K562 (cell line): ENCODE data around the gene HIVEP1. TPM values are rescaled to one million over a fixed set of nuclear protein-coding genes. Genes with fewer than 3 reads are reported as not detected.

ENCODE experiments used
- ARHGAP35 ChIP-seq: fragments of 450-650 bp; IDR thresholded peaks from 2 replicates; pipeline ENCODE4 v1.6.1; 2018; ENCODE audit not compliant: partially characterized antibody
- ETV1 ChIP-seq: fragments of 450-650 bp; conservative IDR thresholded peaks from 2 replicates; pipeline ENCODE4 v1.6.1; 2016; ENCODE audit warnings: missing genetic modification characterization, control low read depth, low read depth, missing compliant biosample characterization
- ILK ChIP-seq: fragments of 450-650 bp; IDR thresholded peaks from 2 replicates; pipeline ENCODE4 v1.6.1; 2016; ENCODE audit warnings: missing genetic modification characterization, low read depth, mild to moderate bottlenecking, missing compliant biosample characterization, moderate library complexity, borderline replicate concordance
- JUND ChIP-seq, 2 experiments: IDR thresholded peaks; 2 replicates in 1 of 2; 3 replicates in 1 of 2; pipeline ENCODE4 v1.6.1; 2011; ENCODE audit warnings: borderline replicate concordance in 2 of 2, low read depth in 2 of 2, low read length in 2 of 2, improper control_type of control experiment in 1 of 2, missing biosample characterization in 1 of 2, missing genetic modification characterization in 1 of 2, missing genetic modification reagents in 1 of 2
- KAT7 ChIP-seq: sonication (generic); formaldehyde crosslinking; IDR thresholded peaks from 2 replicates; pipeline ENCODE4 v1.8.0; 2022; ENCODE audit warnings: missing genetic modification reagents, mild to moderate bottlenecking, borderline replicate concordance
- KHSRP ChIP-seq: fragments of 450-650 bp; IDR thresholded peaks from 2 replicates; pipeline ENCODE4 v1.6.1; 2017
- PRPF4 ChIP-seq: fragments of 200-400 bp; formaldehyde crosslinking; IDR thresholded peaks from one replicate; pipeline ENCODE4 v1.6.1; 2017; ENCODE audit warnings: low read length, low read depth, mild to moderate bottlenecking; ENCODE audit not compliant: insufficient read depth, poor library complexity, severe bottlenecking
- RBFOX2 ChIP-seq: fragments of 200-400 bp; formaldehyde crosslinking; IDR thresholded peaks from 2 replicates; pipeline ENCODE4 v1.6.1; 2017; ENCODE audit warnings: low read depth, mild to moderate bottlenecking, low read length, moderate library complexity
- TBP ChIP-seq: optimal IDR thresholded peaks from 2 replicates; pipeline ENCODE3; 2011; ENCODE audit warnings: low read depth, low read length, improper control_type of control experiment
- YBX1 ChIP-seq: fragments of 450-650 bp; IDR thresholded peaks from 2 replicates; pipeline ENCODE4 v1.7.1; 2016; ENCODE audit warnings: mild to moderate bottlenecking
- ZBTB7A ChIP-seq: IDR thresholded peaks from 2 replicates; pipeline ENCODE4 v1.6.1; 2011; ENCODE audit warnings: low read depth, mild to moderate bottlenecking, low read length, moderate library complexity, borderline replicate concordance; ENCODE audit not compliant: control insufficient read depth
- ZNF217 ChIP-seq: sonication (generic); formaldehyde crosslinking; IDR thresholded peaks from 2 replicates; pipeline ENCODE4 v1.8.0; 2022; ENCODE audit warnings: mild to moderate bottlenecking, missing genetic modification reagents
- ZNF707 ChIP-seq: fragments of 250-450 bp; sonication (Bioruptor Pico); conservative IDR thresholded peaks from 2 replicates; pipeline ENCODE4 v1.8.0; 2022; ENCODE audit warnings: inconsistent platforms, mild to moderate bottlenecking, moderate library complexity
- polyA plus RNA-seq, 8 experiments: library from polyadenylated mRNA; depleted of rRNA in 4 of 8; stranded (reverse) in 5 of 8; unstranded in 3 of 8; fragments of >200 nt; fragmentation: Nextera tagmentation in 2 of 8; fragmentation: Illumina TruSeq in 1 of 8; extraction: Ambion mirVana in 2 of 8; extraction: Trizol in 1 of 8; gene quantifications; 2 replicates each; pipeline versions ENCODE4 v1.2.1 to v1.2.3, GENCODE V29; 2011 to 2014; ENCODE audit warnings: inconsistent platforms in 1 of 8, missing spikeins in 1 of 8
- total RNA-seq, 7 experiments: library from RNA; depleted of rRNA in 6 of 7; stranded (reverse); fragments of >200 nt in 6 of 7; fragmentation: Illumina TruSeq in 2 of 7; extraction: Trizol in 2 of 7; gene quantifications; 2 replicates each; pipeline versions ENCODE4 v1.2.1 to v1.2.3, GENCODE V29; 2011 to 2021; ENCODE audit warnings: low replicate concordance in 1 of 7
- TF ChIP-seq, protein P1 (sequence below): sonication (generic); formaldehyde crosslinking; IDR thresholded peaks from 2 replicates; pipeline ENCODE4 v1.8.0; 2022; ENCODE audit warnings: mild to moderate bottlenecking, low read depth, missing genetic modification reagents
- TF ChIP-seq, protein P2 (sequence below): sonication (generic); formaldehyde crosslinking; IDR thresholded peaks from 2 replicates; pipeline ENCODE4 v1.8.0; 2023; ENCODE audit warnings: mild to moderate bottlenecking, missing genetic modification reagents
- TF ChIP-seq, protein P3 (sequence below): IDR thresholded peaks from 2 replicates; pipeline ENCODE4 v1.6.1; 2011; ENCODE audit not compliant: insufficient read length; ENCODE audit errors: extremely low read depth
- TF ChIP-seq, protein P4 (sequence below): fragments of 450-650 bp; IDR thresholded peaks from 2 replicates; pipeline ENCODE4 v1.6.1; 2017; ENCODE audit warnings: antibody characterized with exemption, mild to moderate bottlenecking
- TF ChIP-seq, protein P5 (sequence below): fragments of 450-650 bp; IDR thresholded peaks from one replicate; pipeline ENCODE4 v1.6.1; 2018; ENCODE audit warnings: mild to moderate bottlenecking, moderate library complexity; ENCODE audit not compliant: partially characterized antibody

HIVEP1 gene
- total and polyA plus RNA-seq, 9 of the 15 experiments (the other 6 are each of a cell fraction or from before 2014, with no cell fraction given): 6.0 to 33.3 (median 21.7) TPM

DNA sequence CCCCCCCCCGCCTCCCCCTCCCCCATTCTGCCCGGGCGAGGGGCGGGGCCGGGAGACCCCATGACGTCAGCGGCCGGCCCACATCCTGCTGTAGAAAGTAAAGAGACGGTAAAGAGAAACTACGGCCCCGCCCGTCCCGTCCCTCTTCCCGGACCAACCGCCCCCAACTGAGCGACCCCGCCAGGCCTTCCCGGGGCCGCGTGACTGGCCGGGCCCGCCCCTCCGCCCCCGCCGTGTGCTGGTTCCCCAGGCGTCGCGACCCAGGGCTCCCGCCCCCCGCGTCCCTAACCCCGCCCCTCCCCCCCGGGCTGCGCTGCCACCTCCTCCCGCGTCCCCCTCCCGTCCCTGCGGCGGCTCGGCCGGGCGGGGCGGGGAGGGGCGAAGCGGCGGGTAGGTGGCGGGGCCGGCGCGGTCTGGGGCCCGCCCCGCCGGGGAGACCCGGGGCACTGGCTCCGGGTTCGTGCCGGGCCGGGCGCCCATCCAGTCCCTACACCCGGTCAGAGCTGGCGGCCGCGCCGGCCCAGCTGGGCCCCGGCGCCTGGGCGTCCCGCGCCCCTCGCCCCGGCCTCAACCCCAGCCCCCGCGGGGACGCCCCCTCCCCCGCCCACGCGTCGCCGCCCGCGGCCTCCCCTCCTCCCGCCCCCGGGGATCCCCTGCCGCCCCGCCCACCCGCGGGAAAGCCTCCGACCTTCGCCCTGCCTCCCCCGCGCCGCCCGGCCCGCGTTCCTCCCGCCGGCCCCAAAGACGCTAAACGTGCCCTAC, 655 bp upstream of the HIVEP1 start (continued):
- TF ChIP-seq ZNF217 (CRISPR knock-in tag): no peak
- no peak for TF ChIP-seq YBX1
- TF ChIP-seq, protein P1, sequence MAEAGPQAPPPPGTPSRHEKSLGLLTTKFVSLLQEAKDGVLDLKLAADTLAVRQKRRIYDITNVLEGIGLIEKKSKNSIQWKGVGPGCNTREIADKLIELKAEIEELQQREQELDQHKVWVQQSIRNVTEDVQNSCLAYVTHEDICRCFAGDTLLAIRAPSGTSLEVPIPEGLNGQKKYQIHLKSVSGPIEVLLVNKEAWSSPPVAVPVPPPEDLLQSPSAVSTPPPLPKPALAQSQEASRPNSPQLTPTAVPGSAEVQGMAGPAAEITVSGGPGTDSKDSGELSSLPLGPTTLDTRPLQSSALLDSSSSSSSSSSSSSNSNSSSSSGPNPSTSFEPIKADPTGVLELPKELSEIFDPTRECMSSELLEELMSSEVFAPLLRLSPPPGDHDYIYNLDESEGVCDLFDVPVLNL: no peak
- peak; percentile 18 for TF ChIP-seq TBP
- TF ChIP-seq ZBTB7A: peak; percentile 82
- no peak for TF ChIP-seq ZNF707
- TF ChIP-seq ILK (tag): no peak
- TF ChIP-seq, protein P2, sequence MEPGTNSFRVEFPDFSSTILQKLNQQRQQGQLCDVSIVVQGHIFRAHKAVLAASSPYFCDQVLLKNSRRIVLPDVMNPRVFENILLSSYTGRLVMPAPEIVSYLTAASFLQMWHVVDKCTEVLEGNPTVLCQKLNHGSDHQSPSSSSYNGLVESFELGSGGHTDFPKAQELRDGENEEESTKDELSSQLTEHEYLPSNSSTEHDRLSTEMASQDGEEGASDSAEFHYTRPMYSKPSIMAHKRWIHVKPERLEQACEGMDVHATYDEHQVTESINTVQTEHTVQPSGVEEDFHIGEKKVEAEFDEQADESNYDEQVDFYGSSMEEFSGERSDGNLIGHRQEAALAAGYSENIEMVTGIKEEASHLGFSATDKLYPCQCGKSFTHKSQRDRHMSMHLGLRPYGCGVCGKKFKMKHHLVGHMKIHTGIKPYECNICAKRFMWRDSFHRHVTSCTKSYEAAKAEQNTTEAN: no peak
- no peak for TF ChIP-seq KAT7 (CRISPR knock-in tag)
- TF ChIP-seq, protein P3, sequence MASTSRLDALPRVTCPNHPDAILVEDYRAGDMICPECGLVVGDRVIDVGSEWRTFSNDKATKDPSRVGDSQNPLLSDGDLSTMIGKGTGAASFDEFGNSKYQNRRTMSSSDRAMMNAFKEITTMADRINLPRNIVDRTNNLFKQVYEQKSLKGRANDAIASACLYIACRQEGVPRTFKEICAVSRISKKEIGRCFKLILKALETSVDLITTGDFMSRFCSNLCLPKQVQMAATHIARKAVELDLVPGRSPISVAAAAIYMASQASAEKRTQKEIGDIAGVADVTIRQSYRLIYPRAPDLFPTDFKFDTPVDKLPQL: no peak
- TF ChIP-seq, protein P4, sequence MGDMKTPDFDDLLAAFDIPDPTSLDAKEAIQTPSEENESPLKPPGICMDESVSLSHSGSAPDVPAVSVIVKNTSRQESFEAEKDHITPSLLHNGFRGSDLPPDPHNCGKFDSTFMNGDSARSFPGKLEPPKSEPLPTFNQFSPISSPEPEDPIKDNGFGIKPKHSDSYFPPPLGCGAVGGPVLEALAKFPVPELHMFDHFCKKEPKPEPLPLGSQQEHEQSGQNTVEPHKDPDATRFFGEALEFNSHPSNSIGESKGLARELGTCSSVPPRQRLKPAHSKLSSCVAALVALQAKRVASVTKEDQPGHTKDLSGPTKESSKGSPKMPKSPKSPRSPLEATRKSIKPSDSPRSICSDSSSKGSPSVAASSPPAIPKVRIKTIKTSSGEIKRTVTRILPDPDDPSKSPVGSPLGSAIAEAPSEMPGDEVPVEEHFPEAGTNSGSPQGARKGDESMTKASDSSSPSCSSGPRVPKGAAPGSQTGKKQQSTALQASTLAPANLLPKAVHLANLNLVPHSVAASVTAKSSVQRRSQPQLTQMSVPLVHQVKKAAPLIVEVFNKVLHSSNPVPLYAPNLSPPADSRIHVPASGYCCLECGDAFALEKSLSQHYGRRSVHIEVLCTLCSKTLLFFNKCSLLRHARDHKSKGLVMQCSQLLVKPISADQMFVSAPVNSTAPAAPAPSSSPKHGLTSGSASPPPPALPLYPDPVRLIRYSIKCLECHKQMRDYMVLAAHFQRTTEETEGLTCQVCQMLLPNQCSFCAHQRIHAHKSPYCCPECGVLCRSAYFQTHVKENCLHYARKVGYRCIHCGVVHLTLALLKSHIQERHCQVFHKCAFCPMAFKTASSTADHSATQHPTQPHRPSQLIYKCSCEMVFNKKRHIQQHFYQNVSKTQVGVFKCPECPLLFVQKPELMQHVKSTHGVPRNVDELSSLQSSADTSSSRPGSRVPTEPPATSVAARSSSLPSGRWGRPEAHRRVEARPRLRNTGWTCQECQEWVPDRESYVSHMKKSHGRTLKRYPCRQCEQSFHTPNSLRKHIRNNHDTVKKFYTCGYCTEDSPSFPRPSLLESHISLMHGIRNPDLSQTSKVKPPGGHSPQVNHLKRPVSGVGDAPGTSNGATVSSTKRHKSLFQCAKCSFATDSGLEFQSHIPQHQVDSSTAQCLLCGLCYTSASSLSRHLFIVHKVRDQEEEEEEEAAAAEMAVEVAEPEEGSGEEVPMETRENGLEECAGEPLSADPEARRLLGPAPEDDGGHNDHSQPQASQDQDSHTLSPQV: no peak
- TF ChIP-seq, protein P5, sequence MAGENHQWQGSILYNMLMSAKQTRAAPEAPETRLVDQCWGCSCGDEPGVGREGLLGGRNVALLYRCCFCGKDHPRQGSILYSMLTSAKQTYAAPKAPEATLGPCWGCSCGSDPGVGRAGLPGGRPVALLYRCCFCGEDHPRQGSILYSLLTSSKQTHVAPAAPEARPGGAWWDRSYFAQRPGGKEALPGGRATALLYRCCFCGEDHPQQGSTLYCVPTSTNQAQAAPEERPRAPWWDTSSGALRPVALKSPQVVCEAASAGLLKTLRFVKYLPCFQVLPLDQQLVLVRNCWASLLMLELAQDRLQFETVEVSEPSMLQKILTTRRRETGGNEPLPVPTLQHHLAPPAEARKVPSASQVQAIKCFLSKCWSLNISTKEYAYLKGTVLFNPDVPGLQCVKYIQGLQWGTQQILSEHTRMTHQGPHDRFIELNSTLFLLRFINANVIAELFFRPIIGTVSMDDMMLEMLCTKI: no peak
- no peak for TF ChIP-seq ETV1 (tag)
- no peak for TF ChIP-seq PRPF4
- peak; percentile 85 for TF ChIP-seq JUND (IDR thresholded peaks at IDR 0.05; ENCODE audit: borderline replicate concordance, low read depth, low read length)
- TF ChIP-seq JUND (tag; IDR thresholded peaks at IDR 0.05; ENCODE audit: borderline replicate concordance, low read depth, low read length): peak; percentile 65; the same call in 1 of the 3 replicates
- TF ChIP-seq RBFOX2: no peak
- TF ChIP-seq ARHGAP35: no peak
- TF ChIP-seq KHSRP: no peak
